Vagina (tissue), 2 donors: Measurements from ENCODE around the gene CAPN13. TPM values are rescaled to one million over a fixed set of nuclear protein-coding genes. Genes with fewer than 3 reads are reported as not detected.

ENCODE experiments used
- DNase-seq, 2 donors: peaks; one replicate each; pipeline ENCODE4 v3.0.0-alpha.2; 2017; ENCODE audit errors: extremely low spot score in 2 of 2
- H3K27ac ChIP-seq: fragments of 200-600 bp; sonication (generic); one replicate; pipeline ENCODE4 v1.5.1; 2019
- H3K27me3 ChIP-seq: fragments of 200-600 bp; sonication (generic); one replicate; pipeline ENCODE4 v1.5.1; 2019
- H3K36me3 ChIP-seq, 2 donors: fragments of 200-600 bp; sonication (generic); one replicate each; pipeline ENCODE4 v1.5.1; 2017 to 2019
- H3K4me1 ChIP-seq: fragments of 200-600 bp; sonication (generic); one replicate; pipeline ENCODE4 v1.5.1; 2019
- H3K4me3 ChIP-seq, 2 donors: fragments of 200-600 bp; sonication (generic); 1 replicate in 1 of 2; 2 replicates in 1 of 2; pipeline ENCODE4 v1.5.1; 2016 to 2019
- H3K9me3 ChIP-seq: fragments of 200-600 bp; sonication (generic); one replicate; pipeline ENCODE4 v1.5.1; 2019
- CTCF ChIP-seq, 3 experiments: fragments of 450-650 bp in 2 of 3; fragments of 200-600 bp in 1 of 3; sonication (generic) in 1 of 3; IDR thresholded peaks; one replicate each; pipeline ENCODE4 v1.5.1; 2017 to 2019; ENCODE audit warnings: antibody characterized with exemption in 3 of 3, mild to moderate bottlenecking in 2 of 3, moderate library complexity in 2 of 3
- POLR2A ChIP-seq, 2 donors: fragments of 450-650 bp; IDR thresholded peaks; one replicate each; pipeline ENCODE4 v1.6.1; 2017; ENCODE audit warnings: antibody characterized with exemption in 2 of 2, mild to moderate bottlenecking in 2 of 2, moderate library complexity in 2 of 2
- POLR2AphosphoS5 ChIP-seq, 2 donors: sonication (generic); formaldehyde crosslinking; IDR thresholded peaks; one replicate each; pipeline ENCODE4 v1.9.0; 2017; ENCODE audit warnings: antibody characterized with exemption in 2 of 2, mild to moderate bottlenecking in 2 of 2, low read depth in 1 of 2; ENCODE audit not compliant: insufficient read depth in 1 of 2
- intact Hi-C: fragments of 100-400 bp; cut with DNase I; formaldehyde crosslinking; loops from one replicate; pipeline ENCODE4 v1.15.1; 2023
- total RNA-seq: library from RNA; depleted of rRNA; stranded (reverse); fragments of >200 nt; gene quantifications from one replicate; pipeline ENCODE4 v1.2.3, GENCODE V29; 2016

The CAPN13 gene
- total RNA-seq, 1 donor from 2014 or later: not detected

GRCh38 chr2:30738141-30738911 lies 68.9 kb downstream of the CAPN13 start:
- intact Hi-C loops: no loop called here
- Histone ChIP-seq H3K4me1 (no peaks in the 10 kb centered on the region), H3K9me3 (no peaks in the 10 kb centered on the region), H3K27ac (no peak overlapping the region), H3K4me3 (no peak overlapping the region), H3K27me3 (no peaks in the 10 kb centered on the region), H3K36me3 (no peaks in the 10 kb centered on the region)
- no peak for DNase-seq
- TF ChIP-seq POLR2A (IDR thresholded peaks at IDR 0.05): no peak
- no peak for TF ChIP-seq POLR2AphosphoS5 (IDR thresholded peaks at IDR 0.05; ENCODE audit: insufficient read depth in 1 of 2, low read depth in 1 of 2)
- TF ChIP-seq CTCF (IDR thresholded peaks at IDR 0.05): no peak

GRCh38 chr2:30737326-30737610 lies 70.0 kb downstream of the CAPN13 start:
- DNase-seq: no peak
- H3K9me3 ChIP-seq: no peaks in the 10 kb centered on the region
- H3K4me1 ChIP-seq: no peaks in the 10 kb centered on the region
- H3K27ac ChIP-seq: no peak overlapping the region
- TF ChIP-seq POLR2A (IDR thresholded peaks at IDR 0.05) (no peak), CTCF (IDR thresholded peaks at IDR 0.05) (no peak)
- H3K27me3 ChIP-seq: no peaks in the 10 kb centered on the region
- no peaks in the 10 kb centered on the region for H3K36me3 ChIP-seq
- no peak overlapping the region for H3K4me3 ChIP-seq
- intact Hi-C loops: no loop called here

- TF ChIP-seq POLR2AphosphoS5 (IDR thresholded peaks at IDR 0.05; ENCODE audit: insufficient read depth in 1 of 2, low read depth in 1 of 2) (no peak), POLR2A (IDR thresholded peaks at IDR 0.05) (no peak), CTCF (IDR thresholded peaks at IDR 0.05) (no peak)
- Histone ChIP-seq H3K27me3 (no peaks in the 10 kb centered on the region), H3K9me3 (no peaks in the 10 kb centered on the region), H3K27ac (no peak overlapping the region), H3K4me1 (no peaks in the 10 kb centered on the region), H3K4me3 (no peak overlapping the region), H3K36me3 (no peaks in the 10 kb centered on the region)
- DNase-seq: no peak
- intact Hi-C loops: no loop called here
Measured at GRCh38 chr2:30736461-30737325, 70.6 kb downstream of the CAPN13 start.

GRCh38 chr2:30733876-30734520 lies 73.2 kb downstream of the CAPN13 start:
- Histone ChIP-seq H3K27ac (no peak overlapping the region), H3K4me3 (no peak overlapping the region), H3K27me3 (no peaks in the 10 kb centered on the region), H3K9me3 (no peaks in the 10 kb centered on the region), H3K4me1 (no peaks in the 10 kb centered on the region), H3K36me3 (no peaks in the 10 kb centered on the region)
- TF ChIP-seq CTCF (IDR thresholded peaks at IDR 0.05) (no peak), POLR2AphosphoS5 (IDR thresholded peaks at IDR 0.05; ENCODE audit: insufficient read depth in 1 of 2, low read depth in 1 of 2) (no peak)
- no peak for DNase-seq
- intact Hi-C loops: no loop called here
